BLaER1 treated with 17β-estradiol and CSF1 and Interleukin-3, amounts not matched to agents 10 nM and 100 nM (cell line): Measurements from ENCODE around the gene UNC5C.

Experiments used
- H3K27ac ChIP-seq, 11 experiments: shearing (Covaris generic); formaldehyde crosslinking; 2 replicates each; pipeline ENCODE4 v1.8.1; 2022
- H3K27me3 ChIP-seq, 11 experiments: shearing (Covaris generic); formaldehyde crosslinking; 2 replicates each; pipeline ENCODE4 v1.8.1; 2022
- H3K36me3 ChIP-seq, 11 experiments: shearing (Covaris generic); formaldehyde crosslinking; 2 replicates each; pipeline ENCODE4 v1.8.1; 2022
- H3K4me1 ChIP-seq, 10 experiments: shearing (Covaris generic); formaldehyde crosslinking; 2 replicates each; pipeline ENCODE4 v1.8.1; 2022
- H3K4me2 ChIP-seq, 11 experiments: shearing (Covaris generic); formaldehyde crosslinking; 2 replicates each; pipeline ENCODE4 v1.8.1; 2022
- H3K4me3 ChIP-seq, 10 experiments: shearing (Covaris generic); formaldehyde crosslinking; 2 replicates each; pipeline ENCODE4 v1.8.1; 2022
- H3K9ac ChIP-seq, 11 experiments: shearing (Covaris generic); formaldehyde crosslinking; 2 replicates each; pipeline ENCODE4 v1.8.1; 2022
- H3K9me3 ChIP-seq, 11 experiments: shearing (Covaris generic); formaldehyde crosslinking; replicated peaks in 1 of 11; 2 replicates each; pipeline ENCODE4 v1.8.1; 2022
- H4K20me1 ChIP-seq, 11 experiments: shearing (Covaris generic); formaldehyde crosslinking; 2 replicates each; pipeline ENCODE4 v1.8.1; 2022
- Cebpa-rat ChIP-seq, 11 experiments: shearing (Covaris generic); IDR thresholded peaks; 2 replicates each; pipeline ENCODE4 v1.8.1; 2022

The UNC5C gene

DNA sequence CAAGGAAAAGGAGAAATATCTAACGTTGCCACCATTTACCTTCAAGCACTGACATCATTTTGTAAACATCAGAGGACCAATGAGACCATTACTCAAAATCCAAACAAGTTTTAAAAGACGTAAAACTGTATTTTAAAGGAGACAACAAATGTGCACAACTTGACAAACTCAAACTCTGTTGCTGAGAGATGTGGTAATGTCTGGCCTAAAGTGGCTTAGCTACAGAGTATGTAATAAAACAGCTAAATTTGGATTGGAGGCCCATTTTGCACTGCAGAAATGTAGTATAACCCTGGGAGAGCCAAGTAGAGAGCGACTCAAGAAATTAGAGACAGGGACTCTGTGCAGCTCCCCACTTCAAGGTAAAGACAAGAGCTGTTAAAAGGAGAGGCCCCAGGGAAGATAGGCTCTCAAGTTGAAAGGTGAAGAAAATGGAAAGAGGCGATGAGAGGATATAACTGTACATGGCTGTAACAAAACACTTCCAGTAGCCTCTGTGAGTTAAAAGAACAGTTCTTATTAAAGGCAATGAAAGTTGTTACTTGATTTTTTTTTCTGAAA, 20.3 kb downstream of the UNC5C start:
- no peak overlapping the region for H3K27ac ChIP-seq
- no peaks in the 10 kb centered on the region for H3K4me1 ChIP-seq
- no peak for TF ChIP-seq Cebpa-rat (IDR thresholded peaks at IDR 0.05)
- H4K20me1 ChIP-seq: no peaks in the 10 kb centered on the region
- no peaks in the 10 kb centered on the region for H3K9me3 ChIP-seq
- H3K27me3 ChIP-seq: no peaks in the 10 kb centered on the region
- no peak overlapping the region for H3K9ac ChIP-seq
- no peak overlapping the region for H3K4me3 ChIP-seq
- H3K36me3 ChIP-seq: no peaks in the 10 kb centered on the region
- no peak overlapping the region for H3K4me2 ChIP-seq

DNA sequence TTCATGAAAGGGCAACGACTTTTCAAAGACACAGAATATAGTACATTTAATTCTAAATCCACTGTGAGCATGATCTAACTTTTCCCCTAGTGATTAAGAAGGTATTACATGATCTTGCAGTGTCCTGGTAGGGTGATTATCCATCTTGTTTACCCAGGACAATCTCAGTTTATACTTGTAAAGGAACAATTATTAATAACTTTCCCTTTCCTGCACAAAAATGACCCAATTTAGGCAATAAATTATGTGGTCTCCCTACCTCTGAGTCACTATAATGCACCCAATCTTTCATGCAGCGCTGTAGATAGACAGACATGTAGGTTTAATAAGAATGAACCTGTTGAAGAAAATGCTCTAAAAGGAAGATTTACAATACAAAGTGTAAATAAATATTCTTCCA, 22.7 kb downstream of the UNC5C start:
- H3K4me3 ChIP-seq: no peak overlapping the region
- H3K9ac ChIP-seq: no peak overlapping the region
- no peaks in the 10 kb centered on the region for H3K9me3 ChIP-seq
- no peak for TF ChIP-seq Cebpa-rat (IDR thresholded peaks at IDR 0.05)
- H3K4me2 ChIP-seq: no peak overlapping the region
- no peaks in the 10 kb centered on the region for H4K20me1 ChIP-seq
- H3K4me1 ChIP-seq: no peaks in the 10 kb centered on the region
- no peak overlapping the region for H3K27ac ChIP-seq
- H3K27me3 ChIP-seq: no peaks in the 10 kb centered on the region
- H3K36me3 ChIP-seq: no peaks in the 10 kb centered on the region

DNA sequence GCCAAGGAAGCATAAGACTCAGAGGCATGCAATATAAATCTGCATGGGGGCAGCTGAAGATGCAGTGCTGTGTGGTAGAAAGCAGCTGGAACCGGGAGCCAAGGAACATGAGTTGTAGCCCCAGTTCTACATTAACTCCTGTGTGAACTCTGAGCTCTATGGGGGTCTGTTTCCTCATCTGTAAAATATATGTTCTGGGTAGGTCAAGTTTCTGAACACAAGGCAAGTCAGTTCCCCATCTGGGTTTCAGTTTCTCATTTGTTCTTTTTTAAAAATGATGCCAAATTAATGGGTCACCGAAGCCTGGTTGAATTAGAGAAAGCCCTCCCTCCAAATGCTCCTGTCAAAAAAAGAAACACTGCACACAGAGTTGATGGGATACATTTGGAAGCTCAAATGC, 24.0 kb downstream of the UNC5C start:
- H3K9me3 ChIP-seq: no peaks in the 10 kb centered on the region
- TF ChIP-seq Cebpa-rat (IDR thresholded peaks at IDR 0.05): no peak
- H4K20me1 ChIP-seq: no peaks in the 10 kb centered on the region
- no peaks in the 10 kb centered on the region for H3K4me1 ChIP-seq
- no peak overlapping the region for H3K27ac ChIP-seq
- no peak overlapping the region for H3K9ac ChIP-seq
- H3K36me3 ChIP-seq: no peaks in the 10 kb centered on the region
- no peak overlapping the region for H3K4me3 ChIP-seq
- no peaks in the 10 kb centered on the region for H3K27me3 ChIP-seq
- no peak overlapping the region for H3K4me2 ChIP-seq

DNA sequence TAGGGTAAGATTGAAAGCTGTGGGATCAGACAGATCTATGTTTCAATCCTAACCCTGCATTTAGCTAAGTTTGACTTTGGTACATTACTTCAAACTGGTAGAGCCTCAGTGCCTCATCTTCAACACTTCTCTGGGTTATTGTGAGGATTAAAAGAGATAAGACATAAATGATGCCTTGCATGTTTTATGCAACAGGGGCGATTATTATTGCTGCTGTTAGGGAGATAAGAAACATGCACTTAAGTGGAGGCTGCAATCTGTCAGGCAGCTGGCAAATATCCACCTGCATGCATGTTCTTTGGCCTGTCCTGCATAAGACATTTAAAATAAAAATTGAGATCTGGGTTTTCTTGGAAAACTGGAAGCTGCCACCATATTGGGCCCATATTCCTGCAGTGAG, 24.6 kb downstream of the UNC5C start:
- no peaks in the 10 kb centered on the region for H3K27me3 ChIP-seq

DNA sequence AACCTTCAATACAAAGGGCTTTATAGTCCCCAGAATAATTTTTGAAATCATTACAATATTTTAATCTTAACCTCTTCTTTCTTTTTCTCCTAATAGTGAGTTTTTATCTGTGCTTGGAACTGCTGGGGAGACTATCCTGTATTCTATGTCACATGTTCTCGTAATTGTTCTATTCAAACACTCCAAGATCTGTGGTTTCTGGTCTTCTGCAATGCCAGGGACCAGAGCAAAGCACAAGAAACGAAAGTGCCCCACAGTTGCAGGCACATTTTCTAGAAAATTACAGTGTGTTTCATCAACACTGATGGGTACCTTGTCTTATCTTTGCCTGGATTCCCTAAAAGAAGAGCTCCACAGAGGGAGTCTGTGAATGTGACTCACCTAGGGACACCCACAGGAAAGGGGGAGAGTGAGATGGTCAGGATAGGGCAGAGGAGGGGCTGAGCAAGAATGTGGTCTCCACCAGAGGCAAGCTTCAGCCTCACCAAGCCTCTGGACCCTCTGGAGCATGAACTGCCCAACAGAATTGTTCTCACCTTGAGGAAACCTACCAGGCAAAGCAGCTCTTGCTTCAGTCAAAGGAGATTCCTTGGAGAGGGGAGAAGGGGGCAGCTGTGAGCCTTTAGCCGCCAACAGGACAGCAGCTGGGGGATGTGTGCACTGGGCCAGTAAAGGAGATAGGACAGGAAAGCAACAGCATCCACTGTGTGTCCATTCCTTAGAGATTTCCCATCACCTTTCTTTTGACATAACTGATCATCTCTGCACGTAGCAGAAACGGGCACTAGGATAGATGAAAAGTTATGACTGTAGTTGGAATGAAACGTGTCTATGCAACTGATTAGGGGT, 25.9 kb downstream of the UNC5C start:
- Histone ChIP-seq H3K36me3 (no peaks in the 10 kb centered on the region), H3K27ac (no peak overlapping the region), H3K9me3 (no peaks in the 10 kb centered on the region), H3K4me1 (no peaks in the 10 kb centered on the region), H3K27me3 (no peaks in the 10 kb centered on the region), H4K20me1 (no peaks in the 10 kb centered on the region), H3K4me3 (no peak overlapping the region), H3K9ac (no peak overlapping the region), H3K4me2 (no peak overlapping the region)
- no peak for TF ChIP-seq Cebpa-rat (IDR thresholded peaks at IDR 0.05)

More for the DNA sequence above, 24.6 kb downstream of the UNC5C start:
- Histone ChIP-seq H3K4me1 (no peaks in the 10 kb centered on the region), H3K9ac (no peak overlapping the region), H4K20me1 (no peaks in the 10 kb centered on the region), H3K27ac (no peak overlapping the region), H3K4me2 (no peak overlapping the region), H3K4me3 (no peak overlapping the region), H3K9me3 (no peaks in the 10 kb centered on the region), H3K36me3 (no peaks in the 10 kb centered on the region)
- no peak for TF ChIP-seq Cebpa-rat (IDR thresholded peaks at IDR 0.05)

DNA sequence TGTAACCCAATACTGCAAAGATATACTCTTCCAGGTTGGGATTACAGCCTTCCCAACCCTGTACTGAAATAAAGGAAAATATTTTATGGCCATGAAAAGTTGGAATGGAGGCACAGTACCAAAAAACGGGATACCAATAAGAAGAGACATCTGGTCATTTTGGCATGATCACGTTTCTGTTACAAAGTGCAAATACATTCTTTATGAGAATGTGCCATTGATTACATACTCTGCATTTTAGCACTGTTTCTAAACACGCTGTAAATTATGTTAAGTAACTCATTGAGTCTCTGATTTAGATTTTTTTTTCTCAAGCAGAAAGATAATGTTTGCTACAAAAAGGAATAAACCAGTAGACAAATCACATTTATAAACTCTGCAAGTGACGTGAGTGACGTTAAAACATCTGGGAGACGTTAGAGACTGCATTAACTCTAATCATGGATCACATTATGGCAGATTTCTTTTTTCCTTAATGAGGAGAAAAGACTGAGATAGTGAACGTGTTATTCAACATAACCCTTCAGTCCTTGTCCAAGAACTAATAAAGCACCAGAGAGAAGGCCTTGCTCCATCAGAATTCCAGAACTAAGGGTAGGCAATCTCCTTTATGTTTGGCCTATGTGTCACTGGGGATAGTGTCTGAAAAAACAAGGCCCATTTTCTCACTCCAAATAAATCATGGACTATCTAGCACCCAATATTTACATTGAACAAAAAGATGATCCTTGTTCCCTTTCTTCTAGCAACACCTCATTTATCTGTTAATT, 31.0 kb downstream of the UNC5C start:
- Histone ChIP-seq H3K9me3 (no peaks in the 10 kb centered on the region), H3K27me3 (no peaks in the 10 kb centered on the region), H3K4me1 (no peaks in the 10 kb centered on the region), H4K20me1 (no peaks in the 10 kb centered on the region), H3K27ac (no peak overlapping the region), H3K4me3 (no peak overlapping the region), H3K36me3 (no peaks in the 10 kb centered on the region), H3K9ac (no peak overlapping the region), H3K4me2 (no peak overlapping the region)
- TF ChIP-seq Cebpa-rat (IDR thresholded peaks at IDR 0.05): no peak

DNA sequence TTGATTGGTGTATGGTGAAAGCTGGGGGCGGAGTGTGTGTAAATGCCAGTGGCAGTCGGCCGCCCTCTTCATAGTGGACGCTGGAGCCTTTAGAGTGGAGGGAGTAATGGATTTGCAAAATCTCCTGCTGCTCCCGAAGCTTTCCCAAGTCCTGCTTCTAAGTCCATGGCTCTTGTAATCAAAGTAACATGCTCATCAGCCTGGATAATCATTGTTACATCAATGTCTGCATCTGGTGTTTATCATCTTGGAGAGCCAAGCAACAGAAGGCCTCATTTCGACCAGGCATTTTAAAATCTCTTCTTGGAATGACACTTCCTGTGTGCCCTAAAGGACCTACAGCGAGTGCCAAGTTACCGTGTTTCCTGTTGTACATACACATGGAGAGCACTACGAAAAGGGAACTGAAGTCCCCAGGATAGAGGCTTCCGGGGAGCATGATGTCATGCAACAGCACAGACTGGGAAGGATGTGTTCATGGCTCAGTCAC, 32.2 kb downstream of the UNC5C start:
- Histone ChIP-seq H3K36me3 (no peaks in the 10 kb centered on the region), H4K20me1 (no peaks in the 10 kb centered on the region), H3K4me1 (no peaks in the 10 kb centered on the region), H3K4me2 (no peak overlapping the region), H3K9ac (no peak overlapping the region), H3K9me3 (no peaks in the 10 kb centered on the region), H3K27ac (no peak overlapping the region), H3K27me3 (no peaks in the 10 kb centered on the region), H3K4me3 (no peak overlapping the region)
- TF ChIP-seq Cebpa-rat (IDR thresholded peaks at IDR 0.05): no peak

DNA sequence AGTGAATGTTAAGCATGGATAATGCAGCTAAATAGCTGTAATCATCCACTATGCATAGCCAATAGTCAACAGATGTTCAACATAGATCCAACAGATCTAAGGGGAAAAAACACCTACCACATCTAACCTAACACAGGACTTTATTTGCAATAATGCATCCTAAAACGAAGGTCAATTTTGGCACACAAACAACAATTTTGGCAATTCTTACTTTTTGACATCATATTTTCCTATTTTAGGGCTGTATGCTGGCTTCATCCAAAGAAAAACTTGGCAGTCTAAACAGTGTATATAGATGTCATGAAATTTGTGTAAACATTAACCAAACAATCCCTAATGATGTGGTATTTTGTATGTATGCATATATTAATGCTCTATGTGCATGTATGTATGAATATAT, 33.2 kb downstream of the UNC5C start:
- Histone ChIP-seq H3K4me3 (no peak overlapping the region), H3K9ac (no peak overlapping the region), H3K9me3 (no peaks in the 10 kb centered on the region), H4K20me1 (no peaks in the 10 kb centered on the region), H3K4me1 (no peaks in the 10 kb centered on the region), H3K36me3 (no peaks in the 10 kb centered on the region), H3K27me3 (no peaks in the 10 kb centered on the region), H3K27ac (no peak overlapping the region), H3K4me2 (no peak overlapping the region)
- TF ChIP-seq Cebpa-rat (IDR thresholded peaks at IDR 0.05): no peak

DNA sequence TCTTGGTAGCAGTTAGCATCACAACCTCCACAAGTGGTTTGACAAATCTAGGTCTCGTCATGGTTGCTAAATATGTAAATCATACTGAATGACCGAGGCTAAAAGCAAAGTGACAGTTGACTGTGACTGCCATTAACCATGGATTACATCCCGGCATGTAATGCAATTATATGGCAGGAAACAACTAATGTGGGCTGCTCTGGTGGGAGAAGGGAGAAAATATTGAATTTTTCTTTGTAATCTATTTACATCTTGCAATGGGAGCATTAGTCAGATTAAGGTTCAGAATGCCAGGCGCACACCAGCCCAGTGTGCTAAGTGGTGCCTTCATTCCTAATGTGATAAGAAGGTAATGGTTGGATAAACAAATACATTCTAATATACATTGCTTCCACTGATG, 35.8 kb downstream of the UNC5C start:
- H3K4me1 ChIP-seq: no peaks in the 10 kb centered on the region
- no peaks in the 10 kb centered on the region for H4K20me1 ChIP-seq
- H3K9ac ChIP-seq: no peak overlapping the region
- no peaks in the 10 kb centered on the region for H3K36me3 ChIP-seq
- H3K27ac ChIP-seq: no peak overlapping the region
- no peak for TF ChIP-seq Cebpa-rat (IDR thresholded peaks at IDR 0.05)
- no peak overlapping the region for H3K4me3 ChIP-seq
- no peaks in the 10 kb centered on the region for H3K27me3 ChIP-seq
- no peak overlapping the region for H3K4me2 ChIP-seq
- no peaks in the 10 kb centered on the region for H3K9me3 ChIP-seq
